K562 (cell line): ENCODE results near the gene PCP2. TPM values are rescaled to one million over a fixed set of nuclear protein-coding genes. Genes with fewer than 3 reads are reported as not detected.

ENCODE experiments used
- ATF7 ChIP-seq: fragments of 450-650 bp; IDR thresholded peaks from 2 replicates; pipeline ENCODE4 v1.7.1; 2014; ENCODE audit warnings: mild to moderate bottlenecking, moderate library complexity
- E2F1 ChIP-seq: sonication (generic); formaldehyde crosslinking; IDR thresholded peaks from 2 replicates; pipeline ENCODE4 v1.8.1; 2023; ENCODE audit warnings: mild to moderate bottlenecking, missing genetic modification reagents, moderate library complexity
- FOXM1 ChIP-seq, 2 experiments: fragments of 450-650 bp in 1 of 2; sonication (generic) in 1 of 2; formaldehyde crosslinking in 1 of 2; IDR thresholded peaks; 2 replicates each; pipeline versions ENCODE4 v1.6.1 to v1.9.0; 2017 to 2022; ENCODE audit warnings: low read depth in 2 of 2, mild to moderate bottlenecking in 2 of 2, missing genetic modification reagents in 1 of 2, moderate library complexity in 1 of 2
- HDAC8 ChIP-seq: fragments of 450-650 bp; IDR thresholded peaks from 2 replicates; pipeline ENCODE4 v1.6.1; 2016; ENCODE audit warnings: mild to moderate bottlenecking, missing genetic modification characterization, moderate library complexity, missing compliant biosample characterization
- MAX ChIP-seq: sonication (generic); formaldehyde crosslinking; IDR thresholded peaks from 2 replicates; pipeline ENCODE4 v1.9.0; 2022; ENCODE audit warnings: mild to moderate bottlenecking, missing genetic modification reagents
- MCM7 ChIP-seq, 2 experiments: fragments of 450-650 bp; IDR thresholded peaks; 2 replicates each; pipeline ENCODE4 v1.6.1; 2016 to 2018
- PHTF2 ChIP-seq: fragments of 250-450 bp; sonication (Bioruptor Pico); IDR thresholded peaks from 2 replicates; pipeline ENCODE4 v1.5.0; 2021; ENCODE audit warnings: mild to moderate bottlenecking
- PKNOX1 ChIP-seq: fragments of 450-650 bp; IDR thresholded peaks from 2 replicates; pipeline ENCODE4 v1.6.1; 2016
- PREB ChIP-seq: sonication (generic); formaldehyde crosslinking; IDR thresholded peaks from 2 replicates; pipeline ENCODE4 v1.8.1; 2023; ENCODE audit warnings: mild to moderate bottlenecking, missing genetic modification reagents
- PRPF4 ChIP-seq: fragments of 200-400 bp; formaldehyde crosslinking; IDR thresholded peaks from one replicate; pipeline ENCODE4 v1.6.1; 2017; ENCODE audit warnings: low read length, low read depth, mild to moderate bottlenecking; ENCODE audit not compliant: insufficient read depth, poor library complexity, severe bottlenecking
- SMAD3 ChIP-seq: fragments of 450-650 bp; formaldehyde crosslinking; conservative IDR thresholded peaks from 2 replicates; pipeline ENCODE4 v1.4.0; 2020; ENCODE audit warnings: mild to moderate bottlenecking
- SMC3 ChIP-seq: conservative IDR thresholded peaks from 2 replicates; pipeline ENCODE4 v1.6.1; 2011; ENCODE audit warnings: low read depth, low read length, improper control_type of control experiment; ENCODE audit not compliant: insufficient read depth
- SUPT5H ChIP-seq: fragments of 450-650 bp; IDR thresholded peaks from 2 replicates; pipeline ENCODE4 v1.6.1; 2016
- TAF9B ChIP-seq: fragments of 450-650 bp; IDR thresholded peaks from 2 replicates; pipeline ENCODE4 v1.6.1; 2018; ENCODE audit warnings: mild to moderate bottlenecking; ENCODE audit not compliant: partially characterized antibody
- ZBED1 ChIP-seq: IDR thresholded peaks from 2 replicates; pipeline ENCODE4 v1.6.1; 2014
- ZBTB34 ChIP-seq: fragments of 250-450 bp; sonication (Bioruptor Pico); IDR thresholded peaks from 2 replicates; pipeline ENCODE4 v1.8.0; 2021; ENCODE audit warnings: mild to moderate bottlenecking, moderate library complexity
- ZFX ChIP-seq: sonication (generic); formaldehyde crosslinking; IDR thresholded peaks from 2 replicates; pipeline ENCODE4 v1.8.0; 2022; ENCODE audit warnings: mild to moderate bottlenecking, missing genetic modification reagents, moderate library complexity
- ZNF395 ChIP-seq: fragments of 200-800 bp; sonication (Bioruptor generic); IDR thresholded peaks from 2 replicates; pipeline ENCODE4 v1.6.1; 2017; ENCODE audit warnings: missing genetic modification characterization, missing compliant biosample characterization
- ZNF449 ChIP-seq: fragments of 250-450 bp; sonication (Bioruptor Pico); IDR thresholded peaks from 2 replicates; pipeline ENCODE4 v1.8.0; 2022; ENCODE audit warnings: moderate library complexity, mild to moderate bottlenecking, inconsistent platforms
- ZNF77 ChIP-seq: fragments of 250-450 bp; sonication (Bioruptor Pico); IDR thresholded peaks from 2 replicates; pipeline ENCODE4 v1.5.0; 2020
- polyA plus RNA-seq, 8 experiments: library from polyadenylated mRNA; depleted of rRNA in 4 of 8; stranded (reverse) in 5 of 8; unstranded in 3 of 8; fragments of >200 nt; fragmentation: Nextera tagmentation in 2 of 8; fragmentation: Illumina TruSeq in 1 of 8; extraction: Ambion mirVana in 2 of 8; extraction: Trizol in 1 of 8; gene quantifications; 2 replicates each; pipeline versions ENCODE4 v1.2.1 to v1.2.3, GENCODE V29; 2011 to 2014; ENCODE audit warnings: inconsistent platforms in 1 of 8, missing spikeins in 1 of 8
- total RNA-seq, 7 experiments: library from RNA; depleted of rRNA in 6 of 7; stranded (reverse); fragments of >200 nt in 6 of 7; fragmentation: Illumina TruSeq in 2 of 7; extraction: Trizol in 2 of 7; gene quantifications; 2 replicates each; pipeline versions ENCODE4 v1.2.1 to v1.2.3, GENCODE V29; 2011 to 2021; ENCODE audit warnings: low replicate concordance in 1 of 7

Gene PCP2
- total and polyA plus RNA-seq, 9 of the 15 experiments (the other 6 are each of a cell fraction or from before 2014, with no cell fraction given), result 0.17 to 1.3 (median 0.49) TPM; not detected in 3

GRCh38 chr19:7629347-7630054 lies 4.0 kb downstream of the PCP2 start, which contains the start of the genes PET100 and XAB2 (continued):
- TF ChIP-seq ZNF395 (CRISPR knock-in tag) (no peak), ZBED1 (no peak), TAF9B (peak; percentile 58), PHTF2 (CRISPR knock-in tag) (no peak), ATF7 (peak; percentile 90), SUPT5H (peak; percentile 82), HDAC8 (no peak), MCM7 (IDR thresholded peaks at IDR 0.05) (no peak), PREB (CRISPR knock-in tag) (no peak), ZBTB34 (CRISPR knock-in tag) (no peak), SMAD3 (no peak), ZNF449 (CRISPR knock-in tag) (no peak), E2F1 (peak; percentile 72; the same call in 1 of the 2 replicates), SMC3 (no peak), FOXM1 (IDR thresholded peaks at IDR 0.05; ENCODE audit: low read depth) (no peak), FOXM1 (CRISPR knock-in tag; IDR thresholded peaks at IDR 0.05; ENCODE audit: low read depth) (no peak), MAX (CRISPR knock-in tag) (no peak; the same call in 1 of the 2 replicates), ZFX (peak; percentile 94), ZNF77 (CRISPR knock-in tag) (no peak), PKNOX1 (peak; percentile 100), PRPF4 (no peak)
